ENCODE measurements around the gene HS6ST2. TPM values are rescaled to one million over a fixed set of nuclear protein-coding genes. Genes with fewer than 3 reads are reported as not detected.

Gene HS6ST2
- total and polyA plus RNA-seq, 3 donors from 2014 or later: 3.7 to 13.3 (median 7.6) TPM

DNA sequence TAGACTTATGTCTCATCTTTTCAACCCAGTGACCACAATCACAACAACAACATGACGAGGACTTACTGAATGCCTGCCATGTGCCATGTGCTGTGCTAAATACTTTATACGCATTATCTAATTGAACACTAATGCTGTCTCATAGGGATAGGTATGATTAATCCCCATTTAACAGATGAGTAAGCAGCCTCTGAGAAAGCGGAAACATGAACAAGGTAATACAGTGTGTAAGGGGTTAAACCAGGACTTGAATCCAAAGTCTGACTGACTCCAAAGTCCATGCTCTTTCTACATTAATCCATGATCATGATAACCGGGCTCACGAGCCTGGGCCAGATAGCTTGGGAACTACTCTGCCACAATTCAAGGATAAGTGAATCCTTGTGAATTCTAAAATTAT lies 364.3 kb downstream of the HS6ST2 start:
- Histone ChIP-seq H3K27ac (no peak overlapping the region), H3K27me3 (no peaks in the 10 kb centered on the region), H3K36me3 (ENCODE audit: low read depth, missing control alignments) (no peaks in the 10 kb centered on the region), H3K4me1 (no peaks in the 10 kb centered on the region), H3K9me3 (no peaks in the 10 kb centered on the region), H3K4me3 (no peak overlapping the region)
- no peak for DNase-seq
- intact Hi-C loops (cut with DNase I; ENCODE audit: low total_unique reads): no loop called here
- TF ChIP-seq POLR2A (IDR thresholded peaks at IDR 0.05) (no peak), CTCF (IDR thresholded peaks at IDR 0.05) (no peak)
- WGBS, 2 donors: 81 to 93% methylated on average over 5 of the region's 5 CpGs

DNA sequence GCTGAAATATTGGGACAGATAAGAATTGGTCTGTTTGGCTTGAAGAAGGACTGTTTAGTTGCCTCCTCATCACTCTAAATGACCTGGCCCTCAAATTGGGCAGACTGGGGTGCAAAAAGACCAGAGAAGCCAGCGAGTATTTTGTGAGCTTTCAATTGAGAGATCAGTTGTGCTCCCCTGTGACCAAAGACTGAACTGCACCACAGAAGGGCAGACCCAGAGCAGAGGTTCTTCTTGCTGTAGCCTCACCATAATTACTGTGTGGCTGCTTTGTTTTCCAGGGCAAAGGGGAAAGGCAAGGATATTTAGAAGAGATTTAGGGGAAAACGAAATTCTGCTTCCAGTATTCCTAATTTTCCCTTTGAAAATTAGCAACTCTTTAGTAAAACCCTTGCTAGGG lies 365.5 kb downstream of the HS6ST2 start:
- Histone ChIP-seq H3K27ac (no peak overlapping the region), H3K9me3 (no peaks in the 10 kb centered on the region), H3K4me3 (no peak overlapping the region), H3K4me1 (no peaks in the 10 kb centered on the region), H3K36me3 (ENCODE audit: low read depth, missing control alignments) (no peaks in the 10 kb centered on the region), H3K27me3 (no peaks in the 10 kb centered on the region)
- 46 to 60% methylated on average over 2 of the region's 2 CpGs for WGBS, 2 donors
- TF ChIP-seq POLR2A (IDR thresholded peaks at IDR 0.05): no peak
- TF ChIP-seq CTCF (IDR thresholded peaks at IDR 0.05): peak in 2 of 3 experiments; percentile 37 to 38
- intact Hi-C loops (cut with DNase I; ENCODE audit: low total_unique reads): no loop called here
- peak; percentile 33 for DNase-seq

DNA sequence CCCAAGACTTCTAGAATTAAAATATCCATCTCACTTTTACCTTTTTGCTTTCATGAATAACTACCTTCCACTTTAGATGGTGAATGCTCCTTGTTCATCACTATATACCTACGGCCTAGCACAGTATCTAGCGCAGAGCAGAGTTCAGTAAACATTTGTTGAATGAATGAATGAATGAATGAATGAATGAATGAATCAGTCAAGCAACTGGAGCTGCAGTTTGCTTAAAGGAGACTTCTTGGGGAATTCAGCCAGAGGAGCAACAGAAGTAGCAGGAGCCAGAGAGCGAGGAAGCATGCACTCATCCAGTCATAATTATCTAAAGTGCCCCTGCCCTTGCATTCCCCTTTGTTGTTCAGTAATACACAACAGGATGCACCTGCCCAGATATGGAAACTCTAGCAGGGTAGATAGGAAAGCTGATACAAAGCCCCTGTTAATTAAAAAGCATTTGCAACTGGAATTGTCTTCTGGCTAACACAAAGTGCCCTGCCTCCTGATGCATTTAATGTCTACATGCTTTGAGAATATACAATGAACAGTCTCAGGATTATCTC lies 366.6 kb downstream of the HS6ST2 start:
- no peak for DNase-seq
- H3K27me3 ChIP-seq: no peaks in the 10 kb centered on the region
- H3K36me3 ChIP-seq (ENCODE audit: low read depth, missing control alignments): no peaks in the 10 kb centered on the region
- H3K9me3 ChIP-seq: no peaks in the 10 kb centered on the region
- intact Hi-C loops (cut with DNase I; ENCODE audit: low total_unique reads): no loop called here
- TF ChIP-seq POLR2A (IDR thresholded peaks at IDR 0.05) (no peak), CTCF (IDR thresholded peaks at IDR 0.05) (no peak)
- WGBS, 2 donors: 93 to 95% methylated on average over 3 of the region's 3 CpGs
- no peak overlapping the region for H3K27ac ChIP-seq
- H3K4me1 ChIP-seq: no peaks in the 10 kb centered on the region
- no peak overlapping the region for H3K4me3 ChIP-seq

GRCh38 chrX:132590350-132591026 lies 367.9 kb downstream of the HS6ST2 start:
- H3K27ac ChIP-seq: no peak overlapping the region
- 75% methylated on average over 2 of the region's 2 CpGs for WGBS, 2 donors
- H3K4me3 ChIP-seq: no peak overlapping the region
- no peaks in the 10 kb centered on the region for H3K9me3 ChIP-seq
- no peak for TF ChIP-seq POLR2A (IDR thresholded peaks at IDR 0.05)
- no peak for TF ChIP-seq CTCF (IDR thresholded peaks at IDR 0.05)
- no peak for DNase-seq
- intact Hi-C loops (cut with DNase I; ENCODE audit: low total_unique reads): no loop called here
- no peaks in the 10 kb centered on the region for H3K27me3 ChIP-seq
- no peaks in the 10 kb centered on the region for H3K36me3 ChIP-seq (ENCODE audit: low read depth, missing control alignments)
- H3K4me1 ChIP-seq: no peaks in the 10 kb centered on the region

DNA sequence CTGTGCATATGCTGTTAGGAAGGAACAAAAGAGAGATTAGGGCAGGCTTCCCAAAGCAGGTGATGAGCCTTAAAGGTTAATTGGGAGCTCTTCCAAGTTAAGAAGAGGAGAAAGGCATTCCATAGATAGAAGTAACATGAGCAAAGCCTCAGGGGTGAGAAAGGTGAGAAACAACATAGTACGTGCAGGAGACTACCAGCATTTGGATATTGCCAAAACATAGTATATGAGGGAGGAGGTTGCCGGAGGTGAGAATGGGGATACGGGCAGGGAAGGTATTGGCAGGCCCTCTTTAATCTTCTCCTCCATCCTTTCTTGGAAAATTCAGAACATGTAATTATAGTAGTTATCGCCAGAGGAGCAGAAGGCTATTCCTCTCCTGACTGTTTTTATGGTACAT lies 373.5 kb downstream of the HS6ST2 start:
- 85 to 94% methylated on average over 4 of the region's 4 CpGs for WGBS, 2 donors
- Histone ChIP-seq H3K27me3 (no peaks in the 10 kb centered on the region), H3K36me3 (ENCODE audit: low read depth, missing control alignments) (no peaks in the 10 kb centered on the region), H3K4me1 (no peaks in the 10 kb centered on the region), H3K9me3 (no peaks in the 10 kb centered on the region), H3K27ac (no peak overlapping the region), H3K4me3 (no peak overlapping the region)
- TF ChIP-seq CTCF (IDR thresholded peaks at IDR 0.05) (no peak), POLR2A (IDR thresholded peaks at IDR 0.05) (no peak)
- intact Hi-C loops (cut with DNase I; ENCODE audit: low total_unique reads): no loop called here
- no peak for DNase-seq

All from testis (tissue), 3 donors.